ENCODE data around the gene GRPEL1. TPM values are rescaled to one million over a fixed set of nuclear protein-coding genes. Genes with fewer than 3 reads are reported as not detected.
A peak's percentile ranks its signal among the peaks of the same experiment; 100 is the strongest.

Gene GRPEL1
- total RNA-seq, 2 experiments from 2014 or later: 27.4 to 43.7 TPM

GRCh38 chr4:7037425-7037824, 30.4 kb downstream of the GRPEL1 start:
- H3K9me3 ChIP-seq (ENCODE audit: low read length): no peaks in the 10 kb centered on the region
- no peak for DNase-seq (ENCODE audit: low spot score)
- H3K4me3 ChIP-seq (ENCODE audit: low read depth, low read length, poor library complexity, severe bottlenecking): no peak overlapping the region
- ChIA-PET CTCF (ENCODE audit: unreplicated experiment) (interaction anchor here (1.0 kb wide), 1 partner anchor 33 kb away, joined by 3 read pairs; no protein-coding TSS in a partner anchor), POLR2A (interaction anchor here (0.6 kb wide), 1 partner anchor 1015 kb away, joined by 3 read pairs; no protein-coding TSS in a partner anchor)
- H3K9me2 ChIP-seq (ENCODE audit: insufficient read depth, low read length): no peaks in the 10 kb centered on the region
- no peak overlapping the region for H3K27ac ChIP-seq (ENCODE audit: low read depth, low read length, poor library complexity, severe bottlenecking)
- H3K36me3 ChIP-seq (ENCODE audit: insufficient read depth, low read length): no peaks in the 10 kb centered on the region
- no TSS peak for BruUV-seq (replicated peaks)
- intact Hi-C loops (cut with micrococcal nuclease; ENCODE audit: unreplicated experiment): no loop called here
- H4K20me1 ChIP-seq (ENCODE audit: insufficient read depth, low read length): no peaks in the 10 kb centered on the region
- H2AFZ ChIP-seq (ENCODE audit: low read length): no peak overlapping the region
- peaks cover 5% of the 10 kb centered on the region for H3K4me1 ChIP-seq (ENCODE audit: insufficient read depth, low read length, poor library complexity, severe bottlenecking)
- peak; percentile 63 for TF ChIP-seq CTCF (conservative IDR thresholded peaks at IDR 0.05; ENCODE audit: low read length)
- no peak for TF ChIP-seq EZH2phosphoT487 (IDR thresholded peaks at IDR 0.05; ENCODE audit: borderline replicate concordance, low read depth, low read length)
- no peak overlapping the region for H3K4me2 ChIP-seq (ENCODE audit: low read length)
- no peaks in the 10 kb centered on the region for H3K79me2 ChIP-seq (ENCODE audit: insufficient read depth, low read depth, low read length)

- DNase-seq (ENCODE audit: low spot score): no peak
- no peak overlapping the region for H3K4me2 ChIP-seq (ENCODE audit: low read length)
- H3K27ac ChIP-seq (ENCODE audit: low read depth, low read length, poor library complexity, severe bottlenecking): no peak overlapping the region
- no peaks in the 10 kb centered on the region for H4K20me1 ChIP-seq (ENCODE audit: insufficient read depth, low read length)
- BruUV-seq (replicated peaks): no TSS peak
- peaks cover 16% of the 10 kb centered on the region; the same call in 1 of the 2 replicates for H3K36me3 ChIP-seq (ENCODE audit: insufficient read depth, low read length)
- no peak for TF ChIP-seq EZH2phosphoT487 (IDR thresholded peaks at IDR 0.05; ENCODE audit: borderline replicate concordance, low read depth, low read length)
- TF ChIP-seq CTCF (conservative IDR thresholded peaks at IDR 0.05; ENCODE audit: low read length): no peak
- no peak overlapping the region for H3K4me3 ChIP-seq (ENCODE audit: low read depth, low read length, poor library complexity, severe bottlenecking)
- H3K9me3 ChIP-seq (ENCODE audit: low read length): no peaks in the 10 kb centered on the region
- ChIA-PET POLR2A (no interaction called here), CTCF (ENCODE audit: unreplicated experiment) (no interaction called here)
- H3K9me2 ChIP-seq (ENCODE audit: insufficient read depth, low read length): no peaks in the 10 kb centered on the region
- intact Hi-C loops (cut with micrococcal nuclease; ENCODE audit: unreplicated experiment): no loop called here
- no peak overlapping the region for H2AFZ ChIP-seq (ENCODE audit: low read length)
- no peaks in the 10 kb centered on the region for H3K4me1 ChIP-seq (ENCODE audit: insufficient read depth, low read length, poor library complexity, severe bottlenecking)
- H3K79me2 ChIP-seq (ENCODE audit: insufficient read depth, low read depth, low read length): no peaks in the 10 kb centered on the region
These were observed 33.4 kb downstream of the GRPEL1 start for GRCh38 chr4:7034262-7035081.

- Histone ChIP-seq H2AFZ (ENCODE audit: low read length) (no peak overlapping the region), H3K9me3 (ENCODE audit: low read length) (no peaks in the 10 kb centered on the region), H4K20me1 (ENCODE audit: insufficient read depth, low read length) (no peaks in the 10 kb centered on the region), H3K36me3 (ENCODE audit: insufficient read depth, low read length) (peaks cover 20% of the 10 kb centered on the region), H3K79me2 (ENCODE audit: insufficient read depth, low read depth, low read length) (no peaks in the 10 kb centered on the region), H3K4me2 (ENCODE audit: low read length) (no peak overlapping the region), H3K9me2 (ENCODE audit: insufficient read depth, low read length) (no peaks in the 10 kb centered on the region), H3K27ac (ENCODE audit: low read depth, low read length, poor library complexity, severe bottlenecking) (no peak overlapping the region), H3K4me3 (ENCODE audit: low read depth, low read length, poor library complexity, severe bottlenecking) (no peak overlapping the region), H3K4me1 (ENCODE audit: insufficient read depth, low read length, poor library complexity, severe bottlenecking) (no peaks in the 10 kb centered on the region)
- ChIA-PET POLR2A (no interaction called here), CTCF (ENCODE audit: unreplicated experiment) (no interaction called here)
- BruUV-seq (replicated peaks): no TSS peak
- intact Hi-C loops (cut with micrococcal nuclease; ENCODE audit: unreplicated experiment): no loop called here
- no peak for DNase-seq (ENCODE audit: low spot score)
- no peak for TF ChIP-seq EZH2phosphoT487 (IDR thresholded peaks at IDR 0.05; ENCODE audit: borderline replicate concordance, low read depth, low read length)
- TF ChIP-seq CTCF (conservative IDR thresholded peaks at IDR 0.05; ENCODE audit: low read length): no peak
These were observed 35.3 kb downstream of the GRPEL1 start for GRCh38 chr4:7032596-7032995.

Data from OCI-LY7 (cell line).